Measurements from ENCODE around the gene AVPR1A. TPM values are rescaled to one million over a fixed set of nuclear protein-coding genes. Genes with fewer than 3 reads are reported as not detected.
"Not testable (repeated sequence)": the region's sequence is repeated elsewhere in the genome, so short reads cannot be mapped to it uniquely, and the experiment has no call there.

The AVPR1A gene
- total RNA-seq, result not detected in 2 replicates

DNA sequence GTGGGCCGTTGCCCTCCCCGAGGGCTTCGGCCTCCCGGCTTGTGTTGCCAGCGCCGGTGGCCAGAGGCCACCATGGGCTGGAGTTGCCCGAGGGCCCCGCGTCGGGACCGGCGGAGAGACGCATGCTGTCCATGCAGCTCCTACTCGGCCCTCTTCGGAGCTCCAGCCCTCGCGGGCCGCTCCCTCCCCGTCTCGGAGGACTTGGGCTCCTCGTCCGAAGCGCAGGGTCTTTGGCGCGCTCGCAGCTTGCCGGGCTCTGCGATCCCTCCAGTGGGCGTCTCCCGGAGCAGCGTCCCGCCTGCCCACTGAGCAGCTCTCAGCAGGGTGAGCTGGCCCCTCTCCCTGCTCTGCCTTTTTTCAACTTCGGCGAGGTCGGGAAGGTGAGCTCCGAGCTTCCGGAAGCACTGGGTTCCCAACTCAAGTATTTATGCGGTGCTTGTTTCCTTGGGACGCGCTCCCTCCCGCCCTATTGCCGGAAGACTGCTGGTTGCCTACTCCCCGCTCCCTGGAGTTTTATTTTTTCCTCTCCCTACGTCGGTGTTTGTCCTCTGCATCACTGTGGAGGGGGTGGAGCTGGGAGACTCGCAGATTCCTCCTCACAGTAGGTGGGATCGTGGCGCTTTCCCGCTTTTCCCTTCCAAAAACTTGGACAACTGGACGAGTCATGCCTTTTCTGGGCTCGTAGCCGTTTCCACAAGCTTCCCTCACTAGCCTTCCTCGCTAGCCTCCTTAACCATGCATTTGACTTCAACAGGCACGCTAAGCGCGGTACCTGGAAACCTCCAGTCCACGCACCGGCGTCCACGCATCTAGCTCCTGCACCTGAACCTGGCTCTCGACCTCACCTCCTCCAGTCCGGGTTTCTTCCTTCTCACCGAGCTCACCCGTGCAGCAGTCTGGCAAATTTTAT is at the start of gene AVPR1A:
Gene AVPR1A (minus strand): TSS at position 489 of the 910 bp plus-strand sequence. CDS start 365 bp downstream, at position 124.
- Mint-ChIP-seq H3K4me3 (no peak within 1 kb of the TSS), H3K27ac (no peak within 1 kb of the TSS), H3K27me3 (peaks cover 43% of the 10 kb centered on the region), H3K36me3 (ENCODE audit: low read depth) (no peaks in the 10 kb centered on the region), H3K9me3 (no peaks in the 10 kb centered on the region), H3K4me1 (peaks cover 9% of the 10 kb centered on the region)
- intact Hi-C loops (cut with micrococcal nuclease), result no loop called here
- ChIA-PET CTCF (interaction anchor here (1.5 kb wide), 1 partner anchor 9 kb away, joined by 3 read pairs; no protein-coding TSS in a partner anchor), POLR2A (no interaction called here)
- ATAC-seq (ENCODE audit: low read depth) (no peak), DNase-seq (no peak)
- TF ChIP-seq, protein P1, sequence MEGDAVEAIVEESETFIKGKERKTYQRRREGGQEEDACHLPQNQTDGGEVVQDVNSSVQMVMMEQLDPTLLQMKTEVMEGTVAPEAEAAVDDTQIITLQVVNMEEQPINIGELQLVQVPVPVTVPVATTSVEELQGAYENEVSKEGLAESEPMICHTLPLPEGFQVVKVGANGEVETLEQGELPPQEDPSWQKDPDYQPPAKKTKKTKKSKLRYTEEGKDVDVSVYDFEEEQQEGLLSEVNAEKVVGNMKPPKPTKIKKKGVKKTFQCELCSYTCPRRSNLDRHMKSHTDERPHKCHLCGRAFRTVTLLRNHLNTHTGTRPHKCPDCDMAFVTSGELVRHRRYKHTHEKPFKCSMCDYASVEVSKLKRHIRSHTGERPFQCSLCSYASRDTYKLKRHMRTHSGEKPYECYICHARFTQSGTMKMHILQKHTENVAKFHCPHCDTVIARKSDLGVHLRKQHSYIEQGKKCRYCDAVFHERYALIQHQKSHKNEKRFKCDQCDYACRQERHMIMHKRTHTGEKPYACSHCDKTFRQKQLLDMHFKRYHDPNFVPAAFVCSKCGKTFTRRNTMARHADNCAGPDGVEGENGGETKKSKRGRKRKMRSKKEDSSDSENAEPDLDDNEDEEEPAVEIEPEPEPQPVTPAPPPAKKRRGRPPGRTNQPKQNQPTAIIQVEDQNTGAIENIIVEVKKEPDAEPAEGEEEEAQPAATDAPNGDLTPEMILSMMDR (IDR thresholded peaks at IDR 0.05), result no peak

DNA sequence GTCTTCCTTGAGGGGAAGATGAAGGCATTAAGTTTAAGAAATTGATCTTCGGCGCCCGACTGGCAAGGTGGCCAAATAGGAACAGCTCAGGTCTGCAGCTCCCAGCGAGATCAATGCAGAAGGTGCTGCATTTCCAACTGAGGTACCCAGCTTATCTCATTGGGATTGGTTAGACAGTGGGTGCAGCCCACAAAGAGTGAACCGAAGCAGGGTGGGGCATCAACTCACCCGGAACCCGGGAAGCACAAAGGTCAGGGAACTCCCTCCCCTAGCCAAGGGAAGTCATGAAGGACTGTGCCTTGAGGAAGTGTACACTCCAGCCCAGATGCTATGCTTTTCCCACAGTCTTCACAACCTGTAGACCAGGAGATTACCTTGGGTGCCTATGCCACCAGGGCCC is 45.2 kb upstream of the AVPR1A start:
- no peaks in the 10 kb centered on the region for H3K4me1 Mint-ChIP-seq
- H3K36me3 Mint-ChIP-seq (ENCODE audit: low read depth), result no peaks in the 10 kb centered on the region
- H3K27ac Mint-ChIP-seq, result no peak overlapping the region
- intact Hi-C loops (cut with micrococcal nuclease), result no loop called here
- ChIA-PET CTCF (no interaction called here), POLR2A (no interaction called here)
- TF ChIP-seq, protein P1 (IDR thresholded peaks at IDR 0.05), result no peak
- no peak for ATAC-seq (ENCODE audit: low read depth)
- H3K9me3 Mint-ChIP-seq, result peaks cover 6% of the 10 kb centered on the region
- no peak overlapping the region for H3K4me3 Mint-ChIP-seq
- no peak for DNase-seq
- no peaks in the 10 kb centered on the region for H3K27me3 Mint-ChIP-seq

DNA sequence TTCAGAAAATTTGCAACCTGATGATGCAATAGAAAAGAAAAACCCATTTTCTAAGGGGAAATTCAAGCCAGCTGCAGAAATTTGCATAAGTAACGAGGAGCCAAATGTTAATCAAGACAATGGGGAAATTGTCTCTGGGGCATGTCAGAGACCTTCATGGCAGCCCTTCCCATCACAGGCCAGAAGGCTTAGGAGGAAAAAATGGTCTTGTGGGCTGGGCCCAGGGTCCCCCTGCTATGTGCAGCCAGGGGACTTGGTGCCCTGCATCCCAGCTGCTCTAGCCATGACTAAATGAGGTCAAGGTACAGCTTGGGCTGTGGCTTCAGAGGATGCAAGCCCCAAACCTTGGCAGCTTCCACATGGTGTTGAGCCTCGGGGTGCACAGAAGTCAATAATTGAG is 28.2 kb upstream of the AVPR1A start:
- peaks cover 27% of the 10 kb centered on the region for H3K9me3 Mint-ChIP-seq

DNA sequence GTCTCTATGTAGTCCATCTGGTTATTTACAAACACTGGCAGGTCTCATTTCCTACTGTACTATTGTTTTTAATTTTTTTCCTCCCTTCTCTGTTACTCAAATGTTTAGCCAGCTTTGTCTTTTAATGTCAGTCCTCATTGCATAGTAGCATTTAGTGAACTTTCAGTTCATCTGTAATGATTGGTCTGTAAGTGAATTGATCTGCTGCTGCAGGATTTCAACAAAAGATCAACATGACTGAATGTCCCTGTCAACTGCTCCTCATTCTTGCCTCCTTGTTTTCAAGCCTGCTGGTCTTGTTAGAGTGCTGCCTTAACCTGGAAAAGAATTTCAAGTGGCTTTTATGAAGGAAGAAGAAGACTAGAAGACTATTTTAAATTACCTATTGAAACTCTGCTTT is 19.3 kb upstream of the AVPR1A start:
- ATAC-seq (ENCODE audit: low read depth) (no peak), DNase-seq (no peak)
- intact Hi-C loops (cut with micrococcal nuclease), result no loop called here
- Mint-ChIP-seq H3K27me3 (no peaks in the 10 kb centered on the region), H3K4me3 (no peak overlapping the region), H3K9me3 (peaks cover 2% of the 10 kb centered on the region), H3K36me3 (ENCODE audit: low read depth) (no peaks in the 10 kb centered on the region), H3K27ac (no peak overlapping the region), H3K4me1 (no peaks in the 10 kb centered on the region)
- ChIA-PET CTCF (no interaction called here), POLR2A (no interaction called here)
- TF ChIP-seq, protein P1 (IDR thresholded peaks at IDR 0.05), result no peak

More for the DNA sequence above, 28.2 kb upstream of the AVPR1A start:
- TF ChIP-seq, protein P1 (IDR thresholded peaks at IDR 0.05), result no peak
- ATAC-seq (ENCODE audit: low read depth) (no peak), DNase-seq (no peak)
- Mint-ChIP-seq H3K4me1 (no peaks in the 10 kb centered on the region), H3K27me3 (no peaks in the 10 kb centered on the region), H3K4me3 (no peak overlapping the region), H3K27ac (no peak overlapping the region), H3K36me3 (ENCODE audit: low read depth) (peaks cover 2% of the 10 kb centered on the region)
- intact Hi-C loops (cut with micrococcal nuclease), result no loop called here
- POLR2A ChIA-PET, result no interaction called here
- CTCF ChIA-PET, result no interaction called here

DNA sequence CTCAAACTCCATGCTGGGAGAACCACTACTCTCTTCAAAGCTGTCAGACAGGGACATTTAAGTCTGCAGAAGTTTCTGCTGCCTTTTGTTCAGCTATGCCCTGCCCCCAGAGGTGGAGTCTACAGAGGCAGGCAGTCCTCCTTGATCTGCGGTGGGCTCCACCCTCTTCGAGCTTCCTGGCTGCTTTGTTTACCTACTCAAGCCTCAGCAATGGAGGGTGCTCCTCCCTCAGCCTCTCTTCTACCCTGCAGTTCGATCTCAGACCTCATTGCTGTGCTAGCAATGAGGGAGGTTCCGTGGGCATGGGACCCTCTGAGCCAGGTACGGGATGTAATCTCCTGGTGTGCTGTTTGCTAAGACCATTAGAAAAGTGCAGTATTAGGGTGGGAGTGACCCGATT is 16.7 kb upstream of the AVPR1A start:
- H3K27ac Mint-ChIP-seq; CTCF ChIA-PET; POLR2A ChIA-PET; H3K4me1 Mint-ChIP-seq; H3K4me3 Mint-ChIP-seq; ATAC-seq (ENCODE audit: low read depth); H3K27me3 Mint-ChIP-seq; H3K9me3 Mint-ChIP-seq; DNase-seq; intact Hi-C loops (cut with micrococcal nuclease); H3K36me3 Mint-ChIP-seq (ENCODE audit: low read depth): not testable (repeated sequence)

Data from activated B cell treated with CpG ODN at 0.5 μM for 24 hours (primary cell).